H1 (cell line): ENCODE data around the gene NDUFV1. TPM values are rescaled to one million over a fixed set of nuclear protein-coding genes. Genes with fewer than 3 reads are reported as not detected.

ENCODE experiments used
- CTBP2 ChIP-seq: IDR thresholded peaks from 2 replicates; pipeline ENCODE4 v1.7.0; 2011; ENCODE audit warnings: borderline replicate concordance, mild to moderate bottlenecking, moderate library complexity, mixed read lengths, low read length; ENCODE audit not compliant: insufficient read depth, insufficient read length
- EZH2 ChIP-seq: fragments of 200-600 bp; sonication (generic); IDR thresholded peaks from 2 replicates; pipeline ENCODE4 v1.7.1; 2012; ENCODE audit warnings: low read depth, mild to moderate bottlenecking, moderate library complexity, low read length, inconsistent platforms; ENCODE audit not compliant: severe bottlenecking
- FOSL1 ChIP-seq: IDR thresholded peaks from 2 replicates; pipeline ENCODE4 v1.6.1; 2011; ENCODE audit warnings: mild to moderate bottlenecking, low read depth, low read length, moderate library complexity; ENCODE audit not compliant: insufficient read depth
- GTF2F1 ChIP-seq: IDR thresholded peaks from 2 replicates; pipeline ENCODE4 v1.6.1; 2012; ENCODE audit warnings: low read depth, low read length, improper control_type of control experiment, borderline replicate concordance
- MAFK ChIP-seq: IDR thresholded peaks from 2 replicates; pipeline ENCODE4 v1.6.1; 2012; ENCODE audit warnings: low read depth, mild to moderate bottlenecking, improper control_type of control experiment, low read length
- SP1 ChIP-seq: IDR thresholded peaks from 2 replicates; pipeline ENCODE4 v1.6.1; 2011; ENCODE audit warnings: low read depth, low read length
- SP2 ChIP-seq: IDR thresholded peaks from 2 replicates; pipeline ENCODE4 v1.6.1; 2012; ENCODE audit warnings: mild to moderate bottlenecking, low read length, inconsistent platforms
- SRF ChIP-seq: IDR thresholded peaks from 2 replicates; pipeline ENCODE4 v1.6.1; 2011; ENCODE audit warnings: mild to moderate bottlenecking, low read depth, low read length, moderate library complexity
- TEAD4 ChIP-seq: IDR thresholded peaks from 2 replicates; pipeline ENCODE4 v1.6.1; 2012; ENCODE audit warnings: low read depth, low read length, inconsistent platforms, mixed read lengths
- polyA plus RNA-seq, 7 experiments: library from polyadenylated mRNA; depleted of rRNA in 3 of 7; stranded (reverse) in 5 of 7; unstranded in 2 of 7; fragments of >200 nt in 5 of 7; fragments of 200-250 nt in 2 of 7; gene quantifications; 1 replicate in 5 of 7; 2 replicates in 1 of 7; 4 replicates in 1 of 7; pipeline versions ENCODE4 v1.2.1 to v1.2.3, GENCODE V29; 2011 to 2013; ENCODE audit warnings: missing spikeins in 2 of 7, mixed read lengths in 2 of 7
- total RNA-seq: library from RNA; stranded (reverse); fragmentation: NEBNext Ultra II Directional; extraction: Animal tissue kit (Norgen Biotek cat#: 25700); gene quantifications from 2 replicates; pipeline ENCODE4 v1.2.1, GENCODE V29; 2021
- TF ChIP-seq, protein P1 (sequence below): IDR thresholded peaks from 2 replicates; pipeline ENCODE4 v1.6.1; 2012; ENCODE audit warnings: inconsistent platforms

NDUFV1 gene
- total and polyA plus RNA-seq, 2 of the 8 experiments (the other 6 are each of a cell fraction or from before 2014, with no cell fraction given) = 125 to 131 TPM

DNA sequence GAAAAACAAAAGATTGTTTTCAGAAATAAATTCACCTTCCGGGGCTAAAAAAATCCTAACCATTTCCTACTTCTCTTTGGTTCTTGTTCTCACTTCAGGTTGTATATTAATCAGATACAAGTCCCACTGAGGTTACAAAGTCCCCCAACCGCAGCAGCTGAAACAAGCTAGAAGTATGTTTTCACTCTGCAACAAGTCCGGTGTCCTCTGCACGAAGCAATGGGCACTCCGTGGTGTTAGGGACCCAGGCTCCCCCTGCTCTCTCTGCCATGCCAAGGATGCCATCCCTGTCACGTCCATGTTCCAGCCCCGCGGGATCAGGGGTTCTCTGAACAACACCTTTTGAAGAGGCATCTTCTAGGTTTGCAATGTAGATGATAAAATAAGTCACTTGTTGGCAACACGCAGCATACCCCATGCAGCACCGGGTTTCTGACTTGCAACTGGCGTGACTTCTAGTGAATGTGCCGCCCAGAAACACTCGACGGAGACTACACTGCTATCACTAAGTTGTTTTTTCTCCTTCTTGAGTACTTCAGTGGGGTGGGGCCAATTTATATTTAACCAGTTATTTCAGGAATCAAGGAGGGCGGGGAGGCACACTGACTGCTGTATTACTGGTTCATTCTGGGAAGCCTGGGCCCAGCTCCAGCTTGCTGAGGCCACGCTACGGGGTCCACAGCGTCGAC, 48.5 kb upstream of the NDUFV1 start (continued):
- TF ChIP-seq TEAD4 (no peak), SP1 (no peak), FOSL1 (no peak), GTF2F1 (no peak), CTBP2 (no peak), SRF (no peak), SP2 (no peak), MAFK (no peak), EZH2 (no peak)
- TF ChIP-seq, protein P1, sequence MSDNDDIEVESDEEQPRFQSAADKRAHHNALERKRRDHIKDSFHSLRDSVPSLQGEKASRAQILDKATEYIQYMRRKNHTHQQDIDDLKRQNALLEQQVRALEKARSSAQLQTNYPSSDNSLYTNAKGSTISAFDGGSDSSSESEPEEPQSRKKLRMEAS = no peak
